Measurements from ENCODE around the gene FGFR1OP2.
"Not testable (repeated sequence)": the region's sequence is repeated elsewhere in the genome, so short reads cannot be mapped to it uniquely, and the experiment has no call there.

DNA sequence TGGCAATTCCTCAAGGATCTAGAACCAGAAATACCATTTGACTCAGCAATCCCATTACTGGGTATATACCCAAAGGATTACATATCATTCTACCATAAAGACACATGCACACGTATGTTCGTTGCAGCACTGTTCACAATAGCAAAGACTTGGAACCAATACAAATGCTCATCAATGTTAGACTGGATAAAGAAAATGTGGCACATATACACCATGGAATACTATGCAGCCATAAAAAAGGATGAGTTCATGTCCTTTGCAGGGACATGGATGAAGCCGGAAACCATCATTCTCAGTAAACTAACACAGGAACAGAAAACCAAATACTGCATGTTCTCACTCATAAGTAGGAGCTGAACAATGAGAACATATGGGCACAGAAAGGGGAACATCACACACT lies 34.9 kb upstream of the FGFR1OP2 start:
- TF ChIP-seq, protein P1, sequence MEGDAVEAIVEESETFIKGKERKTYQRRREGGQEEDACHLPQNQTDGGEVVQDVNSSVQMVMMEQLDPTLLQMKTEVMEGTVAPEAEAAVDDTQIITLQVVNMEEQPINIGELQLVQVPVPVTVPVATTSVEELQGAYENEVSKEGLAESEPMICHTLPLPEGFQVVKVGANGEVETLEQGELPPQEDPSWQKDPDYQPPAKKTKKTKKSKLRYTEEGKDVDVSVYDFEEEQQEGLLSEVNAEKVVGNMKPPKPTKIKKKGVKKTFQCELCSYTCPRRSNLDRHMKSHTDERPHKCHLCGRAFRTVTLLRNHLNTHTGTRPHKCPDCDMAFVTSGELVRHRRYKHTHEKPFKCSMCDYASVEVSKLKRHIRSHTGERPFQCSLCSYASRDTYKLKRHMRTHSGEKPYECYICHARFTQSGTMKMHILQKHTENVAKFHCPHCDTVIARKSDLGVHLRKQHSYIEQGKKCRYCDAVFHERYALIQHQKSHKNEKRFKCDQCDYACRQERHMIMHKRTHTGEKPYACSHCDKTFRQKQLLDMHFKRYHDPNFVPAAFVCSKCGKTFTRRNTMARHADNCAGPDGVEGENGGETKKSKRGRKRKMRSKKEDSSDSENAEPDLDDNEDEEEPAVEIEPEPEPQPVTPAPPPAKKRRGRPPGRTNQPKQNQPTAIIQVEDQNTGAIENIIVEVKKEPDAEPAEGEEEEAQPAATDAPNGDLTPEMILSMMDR (conservative IDR thresholded peaks at IDR 0.05; ENCODE audit: low read depth, low read length), result not testable (repeated sequence)
- TF ChIP-seq RFX5 (IDR thresholded peaks at IDR 0.05; ENCODE audit: low read depth, low read length); BHLHE40 (IDR thresholded peaks at IDR 0.05; ENCODE audit: low read depth, low read length); POLR2A (IDR thresholded peaks at IDR 0.05; ENCODE audit: low read depth, low read length); CEBPB (IDR thresholded peaks at IDR 0.05; ENCODE audit: low read depth, low read length); MXI1 (IDR thresholded peaks at IDR 0.05; ENCODE audit: borderline replicate concordance, low read depth, low read length); RAD21 (IDR thresholded peaks at IDR 0.05; ENCODE audit: low read length); NFE2L2 (IDR thresholded peaks at IDR 0.05; ENCODE audit: low read depth, low read length): not testable (repeated sequence)
- TF ChIP-seq, protein P2, sequence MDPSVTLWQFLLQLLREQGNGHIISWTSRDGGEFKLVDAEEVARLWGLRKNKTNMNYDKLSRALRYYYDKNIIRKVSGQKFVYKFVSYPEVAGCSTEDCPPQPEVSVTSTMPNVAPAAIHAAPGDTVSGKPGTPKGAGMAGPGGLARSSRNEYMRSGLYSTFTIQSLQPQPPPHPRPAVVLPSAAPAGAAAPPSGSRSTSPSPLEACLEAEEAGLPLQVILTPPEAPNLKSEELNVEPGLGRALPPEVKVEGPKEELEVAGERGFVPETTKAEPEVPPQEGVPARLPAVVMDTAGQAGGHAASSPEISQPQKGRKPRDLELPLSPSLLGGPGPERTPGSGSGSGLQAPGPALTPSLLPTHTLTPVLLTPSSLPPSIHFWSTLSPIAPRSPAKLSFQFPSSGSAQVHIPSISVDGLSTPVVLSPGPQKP (IDR thresholded peaks at IDR 0.05; ENCODE audit: borderline replicate concordance, low read depth, low read length), result not testable (repeated sequence)
- TF ChIP-seq, protein P3, sequence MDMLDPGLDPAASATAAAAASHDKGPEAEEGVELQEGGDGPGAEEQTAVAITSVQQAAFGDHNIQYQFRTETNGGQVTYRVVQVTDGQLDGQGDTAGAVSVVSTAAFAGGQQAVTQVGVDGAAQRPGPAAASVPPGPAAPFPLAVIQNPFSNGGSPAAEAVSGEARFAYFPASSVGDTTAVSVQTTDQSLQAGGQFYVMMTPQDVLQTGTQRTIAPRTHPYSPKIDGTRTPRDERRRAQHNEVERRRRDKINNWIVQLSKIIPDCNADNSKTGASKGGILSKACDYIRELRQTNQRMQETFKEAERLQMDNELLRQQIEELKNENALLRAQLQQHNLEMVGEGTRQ (IDR thresholded peaks at IDR 0.05; ENCODE audit: low read depth, low read length), result not testable (repeated sequence)

Data from IMR-90 (cell line).